Uterus (tissue), 4 donors: Measurements from ENCODE around the gene E2F2. TPM values are rescaled to one million over a fixed set of nuclear protein-coding genes. Genes with fewer than 3 reads are reported as not detected.
A peak's percentile ranks its signal among the peaks of the same experiment; 100 is the strongest.

ENCODE experiments used
- DNase-seq, 2 donors: peaks; one replicate each; pipeline ENCODE4 v3.0.0-alpha.2; 2019 to 2020
- H3K27ac ChIP-seq, 2 donors: fragments of 200-600 bp; sonication (generic); 1 replicate in 1 of 2; 2 replicates in 1 of 2; pipeline ENCODE4 v1.5.1; 2016 to 2018
- H3K27me3 ChIP-seq, 2 donors: fragments of 200-600 bp; sonication (generic); one replicate each; pipeline ENCODE4 v1.5.1; 2018 to 2019; ENCODE audit warnings: control low read depth in 1 of 2
- H3K36me3 ChIP-seq, 2 donors: fragments of 200-600 bp; sonication (generic); one replicate each; pipeline ENCODE4 v1.5.1; 2019; ENCODE audit warnings: control low read depth in 1 of 2
- H3K4me1 ChIP-seq, 2 donors: fragments of 200-600 bp; sonication (generic); one replicate each; pipeline ENCODE4 v1.5.1; 2018 to 2019; ENCODE audit warnings: control low read depth in 1 of 2
- H3K4me3 ChIP-seq, 2 donors: fragments of 200-600 bp; sonication (generic); 1 replicate in 1 of 2; 2 replicates in 1 of 2; pipeline ENCODE4 v1.5.1; 2018 to 2019; ENCODE audit warnings: mild to moderate bottlenecking in 1 of 2
- H3K9me3 ChIP-seq, 2 donors: fragments of 200-600 bp; sonication (generic); one replicate each; pipeline ENCODE4 v1.5.1; 2019; ENCODE audit warnings: control low read depth in 1 of 2
- POLR2A ChIP-seq, 2 donors: fragments of 450-650 bp; IDR thresholded peaks; one replicate each; pipeline ENCODE4 v1.6.1; 2016; ENCODE audit warnings: antibody characterized with exemption in 2 of 2, mild to moderate bottlenecking in 1 of 2, moderate library complexity in 1 of 2
- intact Hi-C: fragments of 100-400 bp; cut with DNase I; formaldehyde crosslinking; loops from one replicate; pipeline ENCODE4 v1.15.1; 2023; ENCODE audit warnings: low total_unique reads
- total RNA-seq, 4 donors: library from RNA; depleted of rRNA in 3 of 4; stranded (reverse); fragments of >200 nt in 3 of 4; gene quantifications; one replicate each; pipeline versions ENCODE4 v1.1.0 to v1.2.4, GENCODE V29; 2014 to 2023
- TF ChIP-seq, protein P1 (sequence below), 4 experiments: fragments of 200-600 bp in 2 of 4; fragments of 450-650 bp in 2 of 4; sonication (generic) in 2 of 4; IDR thresholded peaks; one replicate each; pipeline ENCODE4 v1.5.1; 2016 to 2019; ENCODE audit warnings: antibody characterized with exemption in 4 of 4, mild to moderate bottlenecking in 2 of 4, moderate library complexity in 1 of 4
- donor health status: DM: yes; HTN: yes; CAD: no.

Gene E2F2
- total RNA-seq, 4 donors from 2014 or later: 0.12 to 4.4 TPM; not detected in 2

DNA sequence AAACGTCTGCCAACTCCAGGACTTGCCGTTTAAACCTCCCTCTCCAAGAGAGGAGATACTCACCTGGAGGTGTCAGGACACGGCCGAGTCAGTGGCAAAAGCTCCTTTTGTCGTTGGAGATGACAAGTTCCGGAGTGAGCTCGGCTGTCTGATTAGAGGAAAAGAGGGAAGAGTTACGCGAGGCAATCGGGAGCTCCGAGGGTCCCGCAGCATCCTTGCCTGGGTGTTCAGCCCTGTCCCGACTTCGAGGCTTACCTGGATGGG lies 27.8 kb upstream of the E2F2 start:
- TF ChIP-seq, protein P1, sequence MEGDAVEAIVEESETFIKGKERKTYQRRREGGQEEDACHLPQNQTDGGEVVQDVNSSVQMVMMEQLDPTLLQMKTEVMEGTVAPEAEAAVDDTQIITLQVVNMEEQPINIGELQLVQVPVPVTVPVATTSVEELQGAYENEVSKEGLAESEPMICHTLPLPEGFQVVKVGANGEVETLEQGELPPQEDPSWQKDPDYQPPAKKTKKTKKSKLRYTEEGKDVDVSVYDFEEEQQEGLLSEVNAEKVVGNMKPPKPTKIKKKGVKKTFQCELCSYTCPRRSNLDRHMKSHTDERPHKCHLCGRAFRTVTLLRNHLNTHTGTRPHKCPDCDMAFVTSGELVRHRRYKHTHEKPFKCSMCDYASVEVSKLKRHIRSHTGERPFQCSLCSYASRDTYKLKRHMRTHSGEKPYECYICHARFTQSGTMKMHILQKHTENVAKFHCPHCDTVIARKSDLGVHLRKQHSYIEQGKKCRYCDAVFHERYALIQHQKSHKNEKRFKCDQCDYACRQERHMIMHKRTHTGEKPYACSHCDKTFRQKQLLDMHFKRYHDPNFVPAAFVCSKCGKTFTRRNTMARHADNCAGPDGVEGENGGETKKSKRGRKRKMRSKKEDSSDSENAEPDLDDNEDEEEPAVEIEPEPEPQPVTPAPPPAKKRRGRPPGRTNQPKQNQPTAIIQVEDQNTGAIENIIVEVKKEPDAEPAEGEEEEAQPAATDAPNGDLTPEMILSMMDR (IDR thresholded peaks at IDR 0.05): no peak
- TF ChIP-seq POLR2A (IDR thresholded peaks at IDR 0.05): no peak
- H3K9me3 ChIP-seq: no peaks in the 10 kb centered on the region
- H3K4me1 ChIP-seq: peaks cover 0 to 3% of the 10 kb centered on the region in 2 donors
- no peaks in the 10 kb centered on the region for H3K27me3 ChIP-seq
- peak overlapping the region; percentile 82 to 90 for H3K27ac ChIP-seq
- no peak for DNase-seq
- no peaks in the 10 kb centered on the region for H3K36me3 ChIP-seq
- intact Hi-C loops: no loop called here
- H3K4me3 ChIP-seq: peak overlapping the region; percentile 59 to 65

DNA sequence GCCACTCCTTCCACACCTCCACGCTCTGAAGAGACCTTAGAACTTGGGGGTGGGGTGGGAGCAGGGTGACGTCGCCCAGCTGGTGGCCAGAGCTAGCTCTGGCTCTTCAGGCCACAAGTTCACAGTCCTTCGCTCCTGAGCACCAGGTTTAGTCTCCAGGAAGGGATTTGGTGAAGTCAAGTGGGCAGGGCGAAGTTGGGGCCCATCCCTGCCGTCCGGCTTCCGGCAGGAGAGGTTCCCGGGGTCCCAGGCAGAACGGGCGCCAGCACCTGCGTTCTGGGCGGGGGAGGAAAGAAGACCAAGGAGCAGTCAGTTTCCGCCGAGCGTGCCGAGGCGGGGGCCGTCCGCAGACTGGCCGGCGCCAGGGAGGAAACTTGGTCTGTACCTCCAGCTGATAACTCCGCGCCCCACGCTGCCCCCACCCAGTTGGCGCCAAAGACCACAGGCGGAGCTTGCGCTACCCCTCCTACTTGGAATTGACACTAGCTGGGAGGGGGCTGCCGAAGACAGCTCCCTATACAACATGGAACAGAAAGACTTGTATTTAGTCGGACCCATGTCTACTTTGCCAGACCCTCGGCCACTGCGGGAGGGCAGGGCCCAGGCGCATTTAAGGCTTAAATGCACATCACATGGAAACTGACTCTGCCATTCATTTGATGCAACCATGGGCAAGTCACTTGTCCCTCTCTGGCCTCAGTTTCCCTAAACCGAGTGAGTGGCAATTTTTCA lies 27.3 kb upstream of the E2F2 start:
- TF ChIP-seq POLR2A (IDR thresholded peaks at IDR 0.05): peak in 1 of 2 donors; percentile 13
- TF ChIP-seq, protein P1 (IDR thresholded peaks at IDR 0.05): no peak
- peak overlapping the region; percentile 82 to 90 for H3K27ac ChIP-seq
- no peaks in the 10 kb centered on the region for H3K27me3 ChIP-seq
- DNase-seq: peak; percentile 53 to 64
- peak overlapping the region; percentile 59 to 65 for H3K4me3 ChIP-seq
- no peaks in the 10 kb centered on the region for H3K36me3 ChIP-seq
- no peaks in the 10 kb centered on the region for H3K9me3 ChIP-seq
- intact Hi-C loops: no loop called here
- peaks cover 0 to 4% of the 10 kb centered on the region in 2 donors for H3K4me1 ChIP-seq

DNA sequence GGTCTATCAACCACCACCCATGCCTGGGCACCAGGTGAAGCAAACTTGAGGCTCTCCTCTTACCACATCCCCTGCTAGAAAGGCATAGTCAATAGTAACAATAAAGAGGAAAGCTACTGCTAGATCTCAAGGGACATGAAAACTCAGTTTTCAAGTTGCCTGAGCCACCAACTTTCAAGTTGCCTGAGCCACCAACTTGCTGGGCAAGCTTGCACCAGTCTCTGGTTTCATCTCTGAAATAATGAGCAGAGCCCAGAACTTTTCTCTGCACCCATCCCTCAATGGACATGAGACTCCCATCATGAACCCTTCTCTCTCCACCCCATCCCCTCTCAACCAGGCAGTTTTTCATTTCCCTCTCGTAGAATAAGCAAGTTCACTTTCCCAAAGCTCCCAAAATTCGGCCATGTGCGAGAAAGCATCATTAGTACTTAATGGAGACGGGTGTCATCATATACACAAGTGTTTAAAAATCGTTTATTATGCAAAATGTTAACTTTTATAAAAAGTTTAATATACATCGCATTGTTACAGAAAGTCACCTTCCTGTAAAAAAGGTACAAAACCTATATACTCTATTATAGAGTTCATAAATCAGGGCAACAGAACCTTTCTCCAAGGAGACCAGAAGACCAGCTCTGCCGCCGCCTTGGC lies 26.6 kb upstream of the E2F2 start:
- Histone ChIP-seq H3K27me3 (no peaks in the 10 kb centered on the region), H3K9me3 (no peaks in the 10 kb centered on the region), H3K27ac (peak overlapping the region; percentile 82 to 90), H3K36me3 (no peaks in the 10 kb centered on the region), H3K4me1 (peaks cover 0 to 4% of the 10 kb centered on the region in 2 donors), H3K4me3 (peak overlapping the region; percentile 59 to 65)
- intact Hi-C loops: no loop called here
- no peak for DNase-seq
- TF ChIP-seq, protein P1 (IDR thresholded peaks at IDR 0.05): no peak
- no peak for TF ChIP-seq POLR2A (IDR thresholded peaks at IDR 0.05)

DNA sequence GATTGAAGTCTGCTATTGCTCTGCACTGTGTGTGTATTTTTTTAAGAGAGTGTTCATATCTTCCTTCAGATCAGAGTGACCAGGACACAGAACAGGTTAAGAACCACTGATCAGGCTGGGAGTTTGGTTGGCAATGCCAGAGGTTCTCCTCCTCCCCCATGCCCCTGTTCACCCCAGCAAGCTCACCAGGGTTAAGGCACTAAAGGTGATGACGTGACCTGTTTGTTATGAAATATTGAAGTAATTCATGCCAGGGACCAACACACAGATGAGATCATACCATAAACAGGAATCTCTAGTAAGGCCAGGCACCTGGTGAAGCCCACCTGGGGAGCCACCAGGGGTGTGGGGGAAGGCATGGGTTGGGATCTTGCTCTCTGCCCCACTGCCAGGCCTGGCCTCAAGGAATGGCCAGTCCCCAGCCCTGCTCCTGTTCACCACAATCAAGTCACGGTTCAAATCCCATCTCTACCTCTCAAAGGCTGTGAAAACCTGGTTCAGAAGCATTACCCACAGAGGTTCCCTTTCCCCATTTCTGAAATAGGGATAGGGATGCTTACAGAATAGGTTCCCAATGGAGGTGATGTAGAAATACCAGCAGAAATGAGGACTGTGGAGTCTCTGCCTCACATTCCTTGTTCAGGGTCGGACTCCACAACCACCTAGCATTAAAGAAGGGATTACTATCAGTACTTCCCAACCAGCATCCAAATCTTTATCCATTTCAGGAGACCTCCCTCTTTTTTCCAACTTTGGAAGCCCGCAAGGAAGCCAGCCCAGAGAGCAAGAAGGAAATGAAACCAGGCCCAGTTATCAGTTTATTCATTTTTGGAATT lies 25.8 kb upstream of the E2F2 start:
- Histone ChIP-seq H3K27ac (peak overlapping the region; percentile 82 to 90), H3K9me3 (no peaks in the 10 kb centered on the region), H3K36me3 (no peaks in the 10 kb centered on the region), H3K27me3 (no peaks in the 10 kb centered on the region), H3K4me3 (peak overlapping the region; percentile 59 to 65), H3K4me1 (peaks cover 0 to 4% of the 10 kb centered on the region in 2 donors)
- TF ChIP-seq POLR2A (IDR thresholded peaks at IDR 0.05): no peak
- TF ChIP-seq, protein P1 (IDR thresholded peaks at IDR 0.05): no peak
- intact Hi-C loops: no loop called here
- no peak for DNase-seq
